ENCODE results near the gene TNFRSF4. TPM values are rescaled to one million over a fixed set of nuclear protein-coding genes. Genes with fewer than 3 reads are reported as not detected.
A peak's percentile ranks its signal among the peaks of the same experiment; 100 is the strongest.

Gene TNFRSF4
- total and polyA plus RNA-seq, 10 of the 15 experiments (the other 5 are each of a cell fraction or from before 2014, with no cell fraction given): 0.05 to 7.3 (median 2.5) TPM; not detected in 1

DNA sequence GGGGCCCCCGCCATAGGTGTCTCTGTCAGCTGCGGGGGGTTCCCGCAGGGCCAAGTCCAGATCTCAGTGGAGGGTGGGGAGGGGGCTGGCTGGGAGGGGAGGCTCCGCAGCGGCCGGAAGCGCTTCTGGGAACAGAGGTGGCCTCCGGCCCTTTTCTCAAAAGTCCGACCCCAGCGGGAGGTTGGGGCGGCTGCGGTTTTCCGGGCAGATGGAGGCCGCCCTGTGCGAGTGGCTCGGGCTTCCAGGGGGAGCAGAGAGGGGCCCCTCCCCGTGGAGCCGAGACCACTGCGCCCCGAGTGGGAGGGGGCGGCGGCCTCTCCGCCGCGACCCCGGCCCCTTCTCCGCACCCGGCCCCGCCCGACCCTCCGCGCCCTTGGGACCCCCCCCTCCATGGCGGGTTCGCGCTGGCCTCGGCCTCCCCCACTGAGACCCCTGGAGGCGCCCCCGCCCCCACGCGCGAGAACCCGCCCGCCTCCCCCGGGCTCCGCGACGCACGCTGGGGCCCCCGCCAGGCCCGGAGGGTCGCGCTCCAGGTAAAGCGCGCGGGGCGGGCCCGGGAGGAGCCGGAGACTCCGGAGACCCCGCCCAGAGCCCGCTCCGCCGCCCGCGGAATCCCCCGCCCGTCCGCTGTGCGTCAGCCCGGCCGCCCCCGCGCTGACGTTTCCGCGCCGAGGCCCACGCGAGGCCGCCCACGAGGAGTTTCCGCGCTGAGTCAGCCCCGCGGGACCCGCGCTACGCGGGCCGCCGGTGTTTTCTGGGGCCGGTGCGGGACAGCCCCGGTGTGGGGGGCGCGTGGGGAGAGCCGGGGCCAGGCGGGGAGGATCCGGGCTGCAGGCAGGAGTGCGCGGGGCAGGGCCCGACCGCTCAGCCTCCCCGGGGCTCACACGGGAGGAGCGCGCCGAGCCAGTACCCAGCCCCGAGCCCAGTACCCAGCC is 12.8 kb downstream of the TNFRSF4 start:
- peak; percentile 79 for ATAC-seq
- WGBS (ENCODE audit: insufficient coverage, insufficient replicate concordance, low lambda C conversion rate, missing lambda C conversion rate): 5% methylated on average over 20 of the region's 109 CpGs
- no peak overlapping the region for H3K27ac ChIP-seq (ENCODE audit: control insufficient read depth, insufficient read depth)
- TF ChIP-seq ZZZ3 (IDR thresholded peaks at IDR 0.05; ENCODE audit: control insufficient read depth, insufficient read length, low read depth): no peak
- peak; percentile 100 for TF ChIP-seq BACH1 (IDR thresholded peaks at IDR 0.05; ENCODE audit: borderline replicate concordance)
- no peak for TF ChIP-seq BMI1 (IDR thresholded peaks at IDR 0.05; ENCODE audit: borderline replicate concordance)
- no peak for TF ChIP-seq GABPA (IDR thresholded peaks at IDR 0.05; ENCODE audit: low read depth)
- no peak for TF ChIP-seq MXI1 (IDR thresholded peaks at IDR 0.05; ENCODE audit: low read depth, low read length)
- TF ChIP-seq NFIC (IDR thresholded peaks at IDR 0.05; ENCODE audit: low read depth, low read length): no peak
- TF ChIP-seq, protein P1, sequence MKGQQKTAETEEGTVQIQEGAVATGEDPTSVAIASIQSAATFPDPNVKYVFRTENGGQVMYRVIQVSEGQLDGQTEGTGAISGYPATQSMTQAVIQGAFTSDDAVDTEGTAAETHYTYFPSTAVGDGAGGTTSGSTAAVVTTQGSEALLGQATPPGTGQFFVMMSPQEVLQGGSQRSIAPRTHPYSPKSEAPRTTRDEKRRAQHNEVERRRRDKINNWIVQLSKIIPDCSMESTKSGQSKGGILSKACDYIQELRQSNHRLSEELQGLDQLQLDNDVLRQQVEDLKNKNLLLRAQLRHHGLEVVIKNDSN (IDR thresholded peaks at IDR 0.05; ENCODE audit: borderline replicate concordance, extremely low read length, insufficient read depth, low read depth, low read length): no peak
- TF ChIP-seq NR2C2 (IDR thresholded peaks at IDR 0.05; ENCODE audit: borderline replicate concordance, control insufficient read depth, insufficient read length, low read depth): no peak
- TF ChIP-seq TARDBP (IDR thresholded peaks at IDR 0.05; ENCODE audit: borderline replicate concordance): no peak
- TF ChIP-seq, protein P2, sequence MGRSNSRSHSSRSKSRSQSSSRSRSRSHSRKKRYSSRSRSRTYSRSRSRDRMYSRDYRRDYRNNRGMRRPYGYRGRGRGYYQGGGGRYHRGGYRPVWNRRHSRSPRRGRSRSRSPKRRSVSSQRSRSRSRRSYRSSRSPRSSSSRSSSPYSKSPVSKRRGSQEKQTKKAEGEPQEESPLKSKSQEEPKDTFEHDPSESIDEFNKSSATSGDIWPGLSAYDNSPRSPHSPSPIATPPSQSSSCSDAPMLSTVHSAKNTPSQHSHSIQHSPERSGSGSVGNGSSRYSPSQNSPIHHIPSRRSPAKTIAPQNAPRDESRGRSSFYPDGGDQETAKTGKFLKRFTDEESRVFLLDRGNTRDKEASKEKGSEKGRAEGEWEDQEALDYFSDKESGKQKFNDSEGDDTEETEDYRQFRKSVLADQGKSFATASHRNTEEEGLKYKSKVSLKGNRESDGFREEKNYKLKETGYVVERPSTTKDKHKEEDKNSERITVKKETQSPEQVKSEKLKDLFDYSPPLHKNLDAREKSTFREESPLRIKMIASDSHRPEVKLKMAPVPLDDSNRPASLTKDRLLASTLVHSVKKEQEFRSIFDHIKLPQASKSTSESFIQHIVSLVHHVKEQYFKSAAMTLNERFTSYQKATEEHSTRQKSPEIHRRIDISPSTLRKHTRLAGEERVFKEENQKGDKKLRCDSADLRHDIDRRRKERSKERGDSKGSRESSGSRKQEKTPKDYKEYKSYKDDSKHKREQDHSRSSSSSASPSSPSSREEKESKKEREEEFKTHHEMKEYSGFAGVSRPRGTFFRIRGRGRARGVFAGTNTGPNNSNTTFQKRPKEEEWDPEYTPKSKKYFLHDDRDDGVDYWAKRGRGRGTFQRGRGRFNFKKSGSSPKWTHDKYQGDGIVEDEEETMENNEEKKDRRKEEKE (IDR thresholded peaks at IDR 0.05): no peak
- no peak for TF ChIP-seq SIX5 (IDR thresholded peaks at IDR 0.05; ENCODE audit: low read depth, low read length, severe bottlenecking)
- no peak for TF ChIP-seq HDAC6 (IDR thresholded peaks at IDR 0.05; ENCODE audit: unreplicated experiment)
- 0 out of 2 replicates have a peak, but pooled peaks have one; percentile 41 for TF ChIP-seq RCOR1 (conservative IDR thresholded peaks at IDR 0.05; ENCODE audit: low read depth, low read length)
- no peak for TF ChIP-seq JUNB (IDR thresholded peaks at IDR 0.05)
- peak; percentile 59; the same call in 1 of the 2 replicates for TF ChIP-seq JUND (IDR thresholded peaks at IDR 0.05; ENCODE audit: low read depth, low read length)
- TF ChIP-seq, protein P3, sequence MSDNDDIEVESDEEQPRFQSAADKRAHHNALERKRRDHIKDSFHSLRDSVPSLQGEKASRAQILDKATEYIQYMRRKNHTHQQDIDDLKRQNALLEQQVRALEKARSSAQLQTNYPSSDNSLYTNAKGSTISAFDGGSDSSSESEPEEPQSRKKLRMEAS (IDR thresholded peaks at IDR 0.05; ENCODE audit: low read depth, low read length): peak; percentile 29; the same call in 1 of the 2 replicates
- no peak for TF ChIP-seq PAX8 (IDR thresholded peaks at IDR 0.05)
- no peak for TF ChIP-seq POLR2AphosphoS2 (IDR thresholded peaks at IDR 0.05; ENCODE audit: low read depth, low read length)
- no peak for TF ChIP-seq ESRRA (IDR thresholded peaks at IDR 0.05; ENCODE audit: low read length)
- no peak for TF ChIP-seq PML (IDR thresholded peaks at IDR 0.05; ENCODE audit: low read length)

More for the DNA sequence above, 12.8 kb downstream of the TNFRSF4 start:
- ChIA-PET POLR2A (interaction anchor here (0.7 to 1.2 kb wide), 4 partner anchors 12 to 179 kb away, joined by 3 to 4 read pairs (median 4); no protein-coding TSS in a partner anchor), RAD21 (ENCODE audit: unreplicated experiment) (interaction anchor here (0.7 to 1.4 kb wide), 2 partner anchors 30 kb away, joined by 3 to 5 read pairs; no protein-coding TSS in a partner anchor), CTCF (interaction anchor here (0.8 to 1.0 kb wide), 2 partner anchors 10 to 55 kb away, joined by 3 to 7 read pairs; no protein-coding TSS in a partner anchor), SMC1A (ENCODE audit: uncharacterized antibody, unreplicated experiment) (interaction anchor here (1.0 kb wide), 1 partner anchor 76 kb away, joined by 3 read pairs; no protein-coding TSS in a partner anchor)
- H3K36me3 ChIP-seq (ENCODE audit: control insufficient read depth in 2 of 2, insufficient read depth in 2 of 2, low read length in 1 of 2): no peaks in the 10 kb centered on the region
- BruUV-seq (replicated peaks): no TSS peak
- H3K4me1 ChIP-seq (ENCODE audit: control insufficient read depth, insufficient read depth, low read length): peaks cover 4% of the 10 kb centered on the region; the same call in 1 of the 2 replicates
- no peaks in the 10 kb centered on the region for H4K20me1 ChIP-seq (ENCODE audit: control insufficient read depth, insufficient read depth)
- in situ Hi-C loops (cut with MboI): no loop called here
- H3K4me2 ChIP-seq (ENCODE audit: control insufficient read depth, insufficient read depth): peak overlapping the region; percentile 64
- no peaks in the 10 kb centered on the region for H3K79me2 ChIP-seq (ENCODE audit: control insufficient read depth, insufficient read depth, low read length)
- H2AFZ ChIP-seq (ENCODE audit: control insufficient read depth, low read depth, low read length): peak overlapping the region; percentile 17
- intact Hi-C loops (cut with micrococcal nuclease; ENCODE audit: unreplicated experiment): no loop called here
- H3K4me3 ChIP-seq: no peak overlapping the region
- FAIRE-seq (no peak), DNase-seq (ENCODE audit: low read depth, low spot score) (no peak)
- H3K9me3 ChIP-seq (replicated peaks; ENCODE audit: control insufficient read depth, insufficient read depth, low read length): no peaks in the 10 kb centered on the region; the same call in 2 of the 3 replicates
- H3K9ac ChIP-seq (ENCODE audit: control insufficient read depth, insufficient read depth, low read length): no peak overlapping the region
- H3K27me3 ChIP-seq (replicated peaks in 1 of 2; ENCODE audit: control insufficient read depth in 2 of 2, insufficient read depth in 2 of 2, low read length in 1 of 2): no peaks in the 10 kb centered on the region; a peak in 1 of 4 replicates
